ENCODE measurements around the gene MTHFD2L.
"Not testable (repeated sequence)": the region's sequence is repeated elsewhere in the genome, so short reads cannot be mapped to it uniquely, and the experiment has no call there.

The MTHFD2L gene

DNA sequence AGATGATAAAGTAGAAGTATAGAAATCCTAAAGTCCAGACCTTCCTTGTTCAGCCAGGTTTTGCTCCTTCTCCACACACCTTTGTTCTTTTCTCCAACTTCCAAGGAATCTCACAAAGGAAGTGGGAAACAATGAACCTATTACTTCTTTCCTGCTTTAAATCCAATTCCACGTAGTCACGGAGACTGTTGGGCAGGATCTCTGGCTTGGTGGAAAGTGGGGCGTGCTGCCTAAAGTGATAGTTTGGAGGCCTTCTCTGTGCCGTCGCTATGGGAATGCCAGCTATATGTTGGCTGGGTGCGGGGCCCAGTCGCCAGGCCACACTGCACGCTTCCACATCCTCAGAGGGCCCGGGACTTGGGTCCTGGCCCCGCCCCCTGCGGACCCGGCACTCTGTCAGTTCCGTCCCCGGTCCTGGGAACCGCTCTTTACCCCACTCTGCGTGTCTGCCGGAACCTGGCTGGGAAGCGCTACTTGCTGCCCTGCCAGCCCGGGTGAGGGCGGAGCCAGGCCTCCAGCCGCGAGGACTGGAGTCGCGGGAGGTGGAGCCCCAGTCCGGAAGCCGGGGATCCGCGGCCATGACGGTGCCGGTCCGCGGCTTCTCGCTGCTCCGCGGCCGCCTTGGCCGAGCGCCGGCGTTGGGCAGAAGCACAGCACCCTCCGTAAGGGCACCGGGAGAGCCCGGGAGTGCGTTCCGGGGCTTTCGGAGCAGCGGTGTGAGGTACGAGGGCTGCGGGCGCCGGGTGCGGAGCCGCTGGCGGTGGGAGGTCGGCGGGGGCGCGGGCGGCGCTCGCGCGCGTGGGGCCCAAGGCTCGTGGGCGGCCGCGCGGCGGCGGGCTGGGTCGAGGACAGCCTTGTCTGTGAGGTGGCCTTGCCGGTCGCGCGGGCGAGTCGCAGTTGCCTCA lies at the start of gene MTHFD2L:
MTHFD2L (plus strand) TSS at position 558 of the 905 bp plus-strand sequence; CDS start at position 579, 21 bp downstream.
- DNase-seq: peak; percentile 72

DNA sequence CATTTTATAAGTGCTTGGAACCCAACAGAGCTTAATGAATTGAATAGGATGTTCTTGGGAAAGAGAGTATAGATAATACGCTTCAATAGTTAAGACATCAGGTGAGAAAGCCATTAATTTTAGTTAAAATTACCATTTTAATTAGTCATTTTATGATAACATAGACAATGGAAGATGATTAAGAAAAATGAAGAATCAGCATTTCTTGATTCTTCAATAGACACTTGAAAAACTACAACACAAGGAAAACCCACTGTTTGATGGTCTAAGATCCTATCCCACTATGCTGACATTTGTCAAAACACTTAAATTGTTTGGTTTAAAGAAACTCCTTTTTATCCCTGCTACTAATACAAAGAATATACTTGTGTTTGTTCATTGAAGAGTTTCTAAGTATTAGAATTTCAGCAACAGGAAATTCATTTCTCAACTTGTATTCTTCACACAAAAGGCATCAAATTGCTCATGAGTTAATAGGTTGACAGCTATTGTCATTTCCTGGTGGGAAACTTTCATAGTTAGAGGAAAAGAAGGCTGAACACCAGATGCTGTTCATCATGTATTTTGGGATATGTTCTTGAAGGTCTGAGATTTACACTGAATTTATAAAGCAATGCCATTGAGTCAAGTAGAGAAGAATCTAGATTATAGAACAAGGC lies 49.3 kb upstream of the MTHFD2L start:
- no peak for DNase-seq

DNA sequence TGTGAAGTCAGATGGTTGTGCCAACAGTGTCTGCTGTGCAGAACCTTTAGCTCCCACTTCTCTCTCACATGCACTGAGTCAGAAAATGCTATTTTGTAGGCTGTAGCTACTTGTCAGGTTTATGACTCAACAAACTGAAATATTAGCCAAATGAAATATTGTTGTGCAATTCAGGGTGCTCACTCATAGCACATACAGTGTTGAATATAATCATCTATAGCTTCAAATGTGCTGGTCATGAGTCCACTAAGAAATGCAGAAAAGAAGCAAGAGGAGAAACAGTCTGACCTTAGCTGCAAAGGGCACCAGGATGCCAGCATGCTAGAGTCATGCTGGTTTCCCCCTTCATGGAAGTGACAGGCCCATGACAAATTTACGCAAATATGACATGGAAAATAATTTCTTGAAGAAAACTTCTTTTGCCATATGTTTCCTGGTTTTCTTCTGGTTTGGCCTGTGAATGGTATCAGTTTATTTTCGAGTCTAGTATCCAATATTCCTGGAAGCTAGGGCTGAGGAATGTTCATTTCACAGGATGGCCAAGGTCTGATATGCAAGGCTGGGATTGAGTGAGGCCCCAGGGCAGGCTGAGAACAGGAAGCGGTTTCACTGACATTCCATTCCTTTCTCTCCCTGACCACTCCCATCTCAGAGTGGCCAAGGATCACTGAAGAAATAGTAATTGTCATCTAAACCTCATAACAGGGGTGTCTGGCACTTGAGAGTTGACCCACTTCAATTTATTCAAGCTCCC lies 48.6 kb upstream of the MTHFD2L start:
- DNase-seq: no peak

DNA sequence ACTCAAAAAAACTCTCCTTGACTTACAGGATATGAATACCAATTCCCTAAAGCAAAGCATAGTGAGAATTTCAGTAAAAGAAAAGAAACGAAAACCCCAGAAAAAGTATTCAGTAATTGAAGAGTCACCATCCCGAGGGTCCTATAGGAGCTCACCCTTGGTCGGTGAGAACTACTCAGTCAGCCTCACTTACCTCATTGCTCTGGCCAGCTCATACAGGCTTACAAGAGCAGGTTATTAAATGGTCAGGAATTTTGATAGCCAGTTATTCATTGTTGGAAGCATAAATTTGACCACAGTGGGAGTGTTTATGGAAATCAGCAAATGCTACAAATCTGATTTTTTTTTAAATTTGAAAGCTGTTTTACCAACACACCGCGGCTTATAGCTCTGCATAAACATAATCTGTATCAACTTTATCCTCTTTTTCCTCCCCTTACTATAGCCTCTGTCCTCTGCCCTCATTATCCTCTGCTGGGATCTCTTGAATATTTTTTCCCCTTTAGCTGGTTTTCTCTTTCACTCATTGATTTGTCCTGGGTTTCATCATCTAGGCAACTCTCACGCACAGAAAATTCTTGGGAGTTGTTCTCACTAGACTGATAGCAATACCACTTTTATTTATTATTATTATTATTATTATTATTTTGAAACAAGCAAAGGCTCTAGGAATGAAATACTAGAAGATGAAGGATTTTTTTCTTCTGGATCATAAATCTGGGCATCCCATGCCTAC lies 47.9 kb upstream of the MTHFD2L start:
- DNase-seq: no peak

DNA sequence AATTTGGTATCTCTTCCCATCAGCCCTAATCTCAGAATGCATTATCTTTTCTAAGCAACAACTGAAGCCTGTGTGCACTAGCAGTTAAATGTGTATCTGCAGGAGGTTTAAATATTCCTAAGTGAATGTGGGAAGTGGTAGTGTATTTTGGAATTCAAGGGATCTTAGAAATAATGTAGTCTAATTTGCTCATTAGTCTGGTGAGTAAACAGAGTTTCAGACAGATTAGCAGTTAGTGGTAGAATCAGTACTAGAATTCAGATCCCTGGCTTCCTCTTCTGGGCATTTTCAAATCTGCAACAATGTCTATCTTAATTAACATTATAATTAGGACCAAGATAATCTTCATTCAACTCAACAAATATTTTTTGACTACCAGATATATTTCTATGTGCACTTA lies 47.2 kb upstream of the MTHFD2L start:
- DNase-seq: no peak

DNA sequence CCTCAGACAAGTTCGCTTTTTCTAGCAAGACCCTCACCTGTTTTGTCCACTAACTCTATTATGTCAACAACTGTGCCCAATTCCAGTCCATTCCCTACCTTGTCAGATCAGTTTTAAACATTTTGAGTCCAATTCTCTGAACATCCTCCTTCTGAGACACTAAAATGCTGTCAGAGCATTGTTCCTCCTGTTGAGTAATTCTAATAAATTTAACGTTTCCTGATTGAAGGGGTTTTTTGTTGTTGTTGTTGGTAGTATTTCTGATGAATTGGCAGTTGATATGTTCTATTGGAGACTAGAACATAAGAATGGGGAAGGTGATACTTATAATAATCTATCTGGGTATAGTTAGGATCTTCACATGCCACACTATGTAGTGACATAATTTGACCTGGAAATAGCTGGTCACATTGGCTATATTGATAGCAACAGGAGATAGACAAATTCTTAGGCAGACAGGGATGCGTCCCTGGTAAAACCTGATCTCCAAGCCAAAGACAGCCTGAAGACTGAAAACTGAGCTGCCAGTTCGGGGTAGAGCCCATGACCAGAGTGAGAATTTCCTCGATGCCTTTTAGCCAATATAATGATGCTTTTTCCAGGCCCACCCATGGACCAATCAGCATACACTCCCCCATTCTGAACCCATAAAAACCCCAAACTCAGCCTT lies 46.5 kb upstream of the MTHFD2L start:
- DNase-seq: no peak

DNA sequence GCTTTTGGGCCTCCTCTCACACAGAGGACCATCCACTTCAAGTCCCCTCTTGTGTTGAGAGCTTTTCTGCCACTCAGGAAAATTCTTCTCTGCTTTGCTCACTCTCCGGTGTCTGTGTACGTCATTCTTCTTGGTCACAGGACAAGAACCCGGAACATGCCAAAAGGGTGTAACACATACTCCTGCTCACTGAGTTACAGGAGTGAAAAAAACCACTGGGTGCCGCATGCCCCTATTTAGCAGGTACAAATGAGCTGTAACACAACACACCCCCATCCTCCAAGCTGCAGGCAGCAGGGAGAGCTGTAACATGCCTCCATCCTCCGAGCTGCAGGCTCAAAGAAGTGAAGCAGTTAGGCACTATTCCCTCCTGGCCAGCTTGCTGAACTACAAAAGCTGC lies 45.9 kb upstream of the MTHFD2L start:
- no peak for DNase-seq

DNA sequence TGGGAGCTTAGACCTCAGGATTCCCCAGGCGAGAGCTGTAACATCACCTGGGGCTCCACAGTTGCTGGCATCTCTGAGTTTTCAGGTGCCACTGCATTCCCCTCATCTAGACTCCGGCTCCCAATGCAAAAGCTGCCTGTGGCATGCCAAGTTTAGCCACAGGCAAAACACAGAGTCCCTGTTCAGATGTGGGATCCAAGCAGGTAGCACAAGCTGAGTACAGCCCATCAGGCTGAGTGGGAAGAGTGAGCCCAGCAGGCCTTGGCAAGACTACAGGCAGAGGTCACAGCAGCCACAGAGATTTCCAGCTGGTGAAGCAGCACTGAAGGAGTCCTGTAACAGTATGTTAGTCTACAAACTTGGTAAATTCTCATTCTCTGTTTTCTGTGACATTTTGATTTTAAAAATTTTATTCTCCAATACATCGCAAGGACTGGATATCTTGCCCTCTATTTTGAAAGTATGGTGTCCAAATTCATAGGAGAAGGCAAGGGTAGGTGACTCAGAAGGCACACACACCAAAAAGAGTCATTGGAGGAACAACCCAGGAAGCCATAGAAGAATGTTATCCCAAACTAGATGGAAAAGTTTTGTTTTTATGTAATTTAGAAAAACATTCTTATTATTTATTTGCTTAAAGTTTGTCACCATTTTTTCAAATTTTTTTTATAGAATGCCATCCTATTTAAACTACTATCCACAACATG lies 45.4 kb upstream of the MTHFD2L start:
- DNase-seq: no peak

DNA sequence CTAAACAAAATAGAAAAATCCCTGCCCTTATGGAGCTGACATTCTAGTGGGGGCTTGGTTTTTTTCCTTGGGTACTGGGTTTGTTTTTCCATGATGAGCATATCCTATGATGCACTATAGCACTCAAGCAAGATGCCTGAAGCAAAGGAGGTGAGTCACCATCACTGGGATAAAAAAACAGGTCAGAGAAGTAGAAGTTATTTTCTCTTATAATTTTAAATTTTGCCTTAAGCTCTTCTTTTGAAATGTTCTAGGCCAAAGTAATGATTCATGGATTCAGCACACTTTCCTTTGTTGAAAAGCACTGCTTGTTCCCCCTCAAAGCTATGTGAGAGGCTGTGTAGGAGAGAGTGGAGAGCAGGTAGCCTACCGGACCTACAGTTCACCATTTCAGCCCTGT lies 43.7 kb upstream of the MTHFD2L start:
- no peak for DNase-seq

DNA sequence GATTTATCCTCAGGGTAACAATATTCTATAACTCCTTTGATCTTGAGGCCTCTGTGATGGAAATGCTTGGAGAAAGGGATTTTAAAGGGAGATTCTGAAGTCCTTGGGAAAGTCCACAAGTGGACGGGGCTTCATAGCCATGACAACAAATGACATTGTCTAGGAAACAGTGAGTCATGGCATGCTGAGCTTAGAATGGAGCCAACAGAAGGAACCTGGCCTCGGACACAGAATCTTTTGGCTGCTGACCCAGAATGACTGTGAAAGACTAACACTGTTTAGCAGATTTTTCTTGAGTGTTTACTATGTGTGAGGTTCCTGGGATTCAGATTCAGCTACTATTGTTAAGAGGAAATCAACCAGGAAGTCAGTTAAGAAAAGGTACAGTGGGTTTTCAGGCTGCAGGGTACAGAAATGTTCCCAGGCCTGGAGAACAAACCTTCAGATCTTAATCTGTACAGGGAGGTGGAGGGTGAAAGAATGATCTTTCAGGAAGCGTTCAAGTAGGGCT lies 40.8 kb upstream of the MTHFD2L start:
- no peak for DNase-seq

DNA sequence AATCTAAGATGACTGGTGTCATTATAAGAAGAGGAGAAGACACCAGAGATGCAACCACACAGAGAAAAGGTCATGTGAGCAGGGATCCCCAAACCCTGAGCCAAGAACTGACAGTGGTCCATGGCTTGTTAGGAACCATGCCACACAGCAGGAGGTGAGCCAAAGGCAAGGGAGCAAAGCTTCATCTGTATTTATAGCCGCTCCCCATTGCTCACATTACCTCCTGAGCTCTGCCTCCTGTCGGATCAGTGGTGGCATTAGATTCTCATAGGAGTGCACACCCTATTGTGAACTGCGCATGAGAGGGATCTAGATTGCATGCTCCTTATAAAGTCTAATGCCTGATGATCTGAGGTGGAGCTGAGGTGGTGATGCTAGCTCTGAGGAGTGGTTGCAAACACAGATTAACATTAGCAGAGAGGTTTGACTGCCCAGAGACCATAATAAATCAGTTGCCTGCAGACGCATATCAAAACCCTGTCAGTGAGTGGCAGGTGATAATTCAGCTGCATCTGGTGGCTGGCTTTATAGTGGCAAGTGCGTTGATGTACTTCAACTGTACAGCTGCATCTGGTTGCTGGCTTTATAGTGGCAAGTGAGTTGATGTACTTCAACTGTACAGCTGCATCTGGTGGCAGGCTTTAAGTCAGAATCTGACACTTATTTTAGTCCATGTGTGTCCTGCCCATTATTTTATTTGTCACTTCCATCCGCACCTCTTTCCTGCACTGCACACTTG lies 39.1 kb upstream of the MTHFD2L start:
- no peak for DNase-seq

DNA sequence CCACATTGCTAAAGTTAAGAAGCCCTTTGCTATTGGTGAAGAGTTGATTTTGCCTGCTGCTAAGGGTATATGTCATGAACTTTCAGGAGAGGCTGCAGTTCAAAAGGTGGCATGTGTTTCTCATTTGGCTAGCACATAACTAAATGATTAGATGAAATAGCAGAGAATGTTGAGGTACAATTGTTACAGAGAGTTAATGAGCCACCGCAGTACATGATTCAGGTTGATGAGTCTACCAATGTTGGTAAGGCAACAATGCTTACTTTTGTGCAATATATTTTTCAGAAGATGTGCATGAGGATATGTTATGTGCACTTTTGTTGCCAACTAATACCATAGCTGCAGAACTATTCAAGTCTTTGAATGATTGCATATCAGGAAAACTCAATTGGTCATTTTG lies 37.8 kb upstream of the MTHFD2L start:
- no peak for DNase-seq

DNA sequence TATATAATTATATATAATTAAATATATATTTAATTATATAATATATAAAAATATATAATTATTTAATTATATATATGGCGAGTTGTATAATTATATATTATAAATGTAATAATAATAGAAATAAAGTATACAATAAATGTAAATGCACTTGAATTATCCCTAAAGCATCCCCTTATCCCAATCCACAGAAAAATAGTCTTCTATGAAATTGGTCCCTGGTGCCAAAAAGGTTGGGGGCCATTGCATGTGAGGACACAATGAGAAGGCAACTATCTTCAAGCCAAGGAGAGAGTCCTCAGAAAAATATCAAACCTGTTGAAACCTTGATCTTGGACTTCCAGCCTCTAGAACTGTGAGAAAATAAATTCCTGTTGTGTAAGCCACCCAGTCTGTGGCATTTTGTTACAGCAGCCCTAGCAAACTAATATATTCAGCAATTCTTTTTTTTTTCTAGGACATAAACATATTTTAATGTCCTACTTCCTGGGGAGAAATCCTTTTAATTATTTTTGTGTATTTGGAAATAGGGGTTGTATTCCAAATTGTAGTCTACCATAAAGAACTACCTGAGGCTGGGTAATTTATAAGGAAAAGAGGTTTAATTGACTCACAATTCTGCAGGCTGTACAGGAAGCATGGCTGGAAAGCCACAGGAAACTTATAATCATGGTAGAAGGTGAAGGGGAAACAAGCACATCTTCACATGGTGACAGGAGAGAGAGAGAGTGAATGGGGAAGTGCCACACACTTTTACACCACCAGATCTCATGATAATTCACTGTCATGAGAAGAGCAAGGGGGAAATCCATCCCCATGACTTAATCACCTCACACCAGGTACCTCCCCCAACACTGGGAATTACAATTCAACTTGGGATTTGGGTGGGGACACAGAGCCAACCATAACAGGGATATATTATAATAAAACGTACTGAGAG lies 36.0 kb upstream of the MTHFD2L start:
- DNase-seq: no peak

DNA sequence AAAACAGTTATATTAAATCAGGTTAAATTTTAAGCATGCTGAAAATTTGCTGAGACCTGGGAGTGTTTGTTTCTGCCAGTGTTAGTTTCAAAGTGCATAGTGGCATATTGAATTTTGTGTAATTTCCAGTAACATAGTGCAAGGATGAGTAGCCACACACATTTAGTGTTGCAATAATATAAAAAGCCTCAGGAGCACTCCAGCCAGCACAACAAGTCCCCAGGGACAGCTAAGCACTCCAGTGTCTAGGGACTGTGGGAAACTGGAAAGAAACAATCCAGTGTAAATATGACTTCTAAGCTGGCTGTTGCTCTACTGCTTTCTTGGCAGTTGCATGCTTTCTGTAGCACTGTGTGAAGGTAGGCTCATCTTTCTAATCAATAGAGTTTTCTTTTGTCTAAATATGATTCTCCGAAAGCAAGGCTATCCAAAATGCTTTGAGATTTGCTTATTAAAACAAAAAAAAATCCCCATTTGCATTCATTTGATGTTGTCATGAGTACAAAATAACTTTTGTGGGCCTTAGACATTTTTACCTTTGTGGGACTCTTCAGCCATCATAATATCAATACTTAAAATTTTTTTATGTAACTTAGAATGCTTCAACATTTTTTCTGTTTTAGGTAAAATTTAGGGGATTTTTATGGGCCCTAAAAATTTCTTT lies 34.7 kb upstream of the MTHFD2L start:
- DNase-seq: no peak

DNA sequence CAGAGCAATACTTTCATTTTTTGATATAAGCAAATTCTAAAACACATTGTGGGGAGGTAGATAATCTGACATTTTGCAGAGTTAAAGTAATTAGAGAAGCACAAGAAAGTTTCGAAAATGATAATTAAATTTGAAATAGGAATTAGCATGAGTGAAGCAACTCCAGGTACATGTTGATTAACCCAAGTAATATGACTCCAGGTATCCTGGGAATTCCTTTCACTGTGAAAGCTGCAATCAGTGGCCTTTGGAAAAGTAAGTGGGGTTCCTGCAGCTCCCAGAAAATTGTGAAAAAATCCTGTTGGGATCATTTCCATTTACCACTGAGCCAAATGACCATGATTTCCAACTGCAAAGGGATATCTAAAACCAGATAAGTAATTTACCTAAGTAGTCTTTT lies 32.9 kb upstream of the MTHFD2L start:
- no peak for DNase-seq

DNA sequence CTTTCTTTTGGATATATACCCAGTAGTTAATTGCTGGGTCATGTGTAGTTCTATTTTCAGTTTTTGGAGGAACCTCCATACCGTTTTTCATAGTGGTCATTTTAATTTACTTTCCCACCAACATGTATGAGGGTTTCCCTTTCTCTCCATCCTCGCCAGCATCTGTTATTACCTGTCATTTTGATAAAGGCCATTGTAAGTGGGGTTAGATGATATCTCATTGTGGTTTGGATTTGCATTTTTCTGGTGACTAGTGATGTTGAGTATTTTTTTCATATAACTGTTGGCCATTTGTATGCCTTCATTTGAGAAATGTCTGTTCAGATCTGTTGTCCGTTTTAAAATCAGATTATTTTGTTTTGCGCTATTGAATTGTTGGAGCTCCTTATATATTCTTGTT lies 30.2 kb upstream of the MTHFD2L start:
- no peak for DNase-seq

DNA sequence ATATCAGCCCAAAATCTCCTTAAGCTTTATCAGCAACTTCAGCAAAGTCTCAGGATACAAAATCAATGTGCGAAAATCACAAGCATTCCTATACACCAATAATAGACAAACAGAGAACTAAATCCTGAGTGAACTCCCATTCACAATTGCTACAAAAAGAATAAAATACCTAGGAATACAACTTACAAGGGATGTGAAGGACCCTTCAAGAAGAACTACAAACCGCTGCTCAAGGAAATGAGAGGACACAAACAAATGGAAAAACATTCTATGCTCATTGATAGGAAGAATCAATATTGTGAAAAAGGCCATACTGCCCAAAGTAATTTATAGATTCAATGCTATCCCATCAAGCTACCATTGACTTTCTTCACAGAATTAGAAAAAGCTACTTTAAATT lies 27.1 kb upstream of the MTHFD2L start:
- DNase-seq: not testable (repeated sequence)

DNA sequence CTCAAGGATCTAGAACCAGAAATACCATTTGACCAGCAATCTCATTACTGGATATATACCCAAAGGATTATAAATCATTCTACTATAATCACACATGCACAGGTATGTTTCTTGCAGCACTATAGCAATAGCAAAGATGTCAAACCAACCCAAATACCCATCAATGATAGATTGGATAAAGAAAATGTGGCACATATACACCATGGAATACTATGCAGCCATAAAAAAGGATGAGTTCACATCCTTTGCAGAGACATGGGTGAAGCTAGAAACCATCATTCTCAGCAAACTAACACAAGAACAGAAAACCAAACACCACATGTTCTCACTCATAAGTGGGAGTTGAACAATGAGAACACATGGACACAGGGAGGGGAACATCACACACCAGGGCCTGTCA lies 25.7 kb upstream of the MTHFD2L start:
- DNase-seq: not testable (repeated sequence)

DNA sequence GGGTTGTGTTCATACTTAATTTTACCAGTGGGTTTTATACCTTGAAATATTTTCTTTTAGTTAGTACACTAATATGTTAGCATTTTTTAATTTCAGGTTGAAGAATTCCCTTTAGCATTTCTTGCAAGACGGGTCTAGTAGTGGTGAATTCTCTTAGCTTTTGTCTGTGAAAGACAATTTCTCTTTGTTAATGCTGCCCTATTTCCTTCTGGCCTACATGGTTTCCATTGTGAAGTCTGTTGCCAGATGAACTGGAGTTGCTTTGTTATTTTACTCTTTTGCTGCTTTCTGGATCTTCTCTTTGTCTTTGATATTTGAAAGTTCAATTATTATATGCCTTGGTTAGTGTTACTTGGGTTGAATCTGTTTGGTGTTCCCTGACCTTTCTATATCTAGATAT lies 25.0 kb upstream of the MTHFD2L start:
- no peak for DNase-seq
